Measurements from ENCODE around the gene HES2.
"Not testable (repeated sequence)": the region's sequence is repeated elsewhere in the genome, so short reads cannot be mapped to it uniquely, and the experiment has no call there.

HES2 gene

DNA sequence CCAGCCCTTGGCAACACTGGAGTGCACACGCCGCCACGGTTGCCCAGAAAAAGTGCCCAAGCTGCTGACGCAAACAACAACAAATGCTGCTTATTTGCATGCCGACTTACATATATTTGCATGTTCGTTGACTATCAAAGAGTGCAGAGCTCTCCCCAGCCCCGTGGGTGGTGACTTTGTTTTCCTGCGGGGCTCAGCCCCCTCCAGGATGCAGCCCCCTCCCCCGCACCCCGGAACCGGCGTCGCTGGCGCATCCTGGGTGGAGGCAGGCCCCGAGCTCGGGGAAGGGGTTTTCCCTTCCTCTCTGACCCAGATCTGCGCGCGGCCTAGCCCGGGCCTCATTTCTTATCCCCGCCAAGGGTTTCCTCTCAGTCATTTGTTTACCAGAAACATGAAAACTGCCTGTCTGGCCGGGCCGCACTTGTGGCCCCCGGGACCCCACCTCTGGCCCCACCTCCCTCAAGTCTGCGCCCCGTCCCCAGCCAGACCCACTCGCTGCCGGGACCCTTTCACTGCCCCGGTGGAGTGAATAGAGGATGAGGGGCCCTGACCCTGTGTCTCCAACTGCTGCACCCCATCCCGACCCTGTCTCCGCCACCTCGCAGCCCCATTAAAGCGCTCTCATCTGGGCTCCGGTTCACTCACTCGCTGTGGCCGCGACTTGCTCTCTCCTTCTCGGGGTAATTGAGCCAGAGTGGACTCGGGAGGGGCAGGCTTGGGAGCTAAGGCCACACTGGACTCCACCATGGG is 40.8 kb upstream of the HES2 start:
- H3K27ac ChIP-seq, result no peak overlapping the region

DNA sequence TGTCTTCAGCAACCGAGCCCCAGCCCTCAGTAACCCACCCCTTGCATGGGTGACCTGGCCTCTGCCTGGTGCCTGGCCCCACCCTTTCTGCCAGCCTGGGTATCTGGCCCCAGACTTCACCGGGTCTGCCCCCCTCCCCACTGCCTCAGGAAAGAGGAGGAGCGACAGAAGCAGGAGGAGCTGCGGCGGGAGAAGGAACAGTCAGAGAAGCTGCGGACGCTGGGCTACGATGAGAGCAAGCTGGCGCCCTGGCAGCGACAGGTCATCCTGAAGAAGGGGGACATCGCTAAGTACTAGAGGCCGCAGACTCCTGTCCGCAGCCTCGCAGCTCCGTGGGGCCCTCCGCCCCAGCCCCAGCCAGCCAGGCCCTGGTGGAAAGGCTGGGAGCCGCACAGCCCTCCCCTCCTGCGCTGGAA is 40.1 kb upstream of the HES2 start:
- no peak overlapping the region for H3K27ac ChIP-seq
- TF ChIP-seq, protein P1, sequence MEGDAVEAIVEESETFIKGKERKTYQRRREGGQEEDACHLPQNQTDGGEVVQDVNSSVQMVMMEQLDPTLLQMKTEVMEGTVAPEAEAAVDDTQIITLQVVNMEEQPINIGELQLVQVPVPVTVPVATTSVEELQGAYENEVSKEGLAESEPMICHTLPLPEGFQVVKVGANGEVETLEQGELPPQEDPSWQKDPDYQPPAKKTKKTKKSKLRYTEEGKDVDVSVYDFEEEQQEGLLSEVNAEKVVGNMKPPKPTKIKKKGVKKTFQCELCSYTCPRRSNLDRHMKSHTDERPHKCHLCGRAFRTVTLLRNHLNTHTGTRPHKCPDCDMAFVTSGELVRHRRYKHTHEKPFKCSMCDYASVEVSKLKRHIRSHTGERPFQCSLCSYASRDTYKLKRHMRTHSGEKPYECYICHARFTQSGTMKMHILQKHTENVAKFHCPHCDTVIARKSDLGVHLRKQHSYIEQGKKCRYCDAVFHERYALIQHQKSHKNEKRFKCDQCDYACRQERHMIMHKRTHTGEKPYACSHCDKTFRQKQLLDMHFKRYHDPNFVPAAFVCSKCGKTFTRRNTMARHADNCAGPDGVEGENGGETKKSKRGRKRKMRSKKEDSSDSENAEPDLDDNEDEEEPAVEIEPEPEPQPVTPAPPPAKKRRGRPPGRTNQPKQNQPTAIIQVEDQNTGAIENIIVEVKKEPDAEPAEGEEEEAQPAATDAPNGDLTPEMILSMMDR (conservative IDR thresholded peaks at IDR 0.05), result no peak

More for the DNA sequence above, 40.8 kb upstream of the HES2 start:
- TF ChIP-seq, protein P1 (conservative IDR thresholded peaks at IDR 0.05), result no peak

DNA sequence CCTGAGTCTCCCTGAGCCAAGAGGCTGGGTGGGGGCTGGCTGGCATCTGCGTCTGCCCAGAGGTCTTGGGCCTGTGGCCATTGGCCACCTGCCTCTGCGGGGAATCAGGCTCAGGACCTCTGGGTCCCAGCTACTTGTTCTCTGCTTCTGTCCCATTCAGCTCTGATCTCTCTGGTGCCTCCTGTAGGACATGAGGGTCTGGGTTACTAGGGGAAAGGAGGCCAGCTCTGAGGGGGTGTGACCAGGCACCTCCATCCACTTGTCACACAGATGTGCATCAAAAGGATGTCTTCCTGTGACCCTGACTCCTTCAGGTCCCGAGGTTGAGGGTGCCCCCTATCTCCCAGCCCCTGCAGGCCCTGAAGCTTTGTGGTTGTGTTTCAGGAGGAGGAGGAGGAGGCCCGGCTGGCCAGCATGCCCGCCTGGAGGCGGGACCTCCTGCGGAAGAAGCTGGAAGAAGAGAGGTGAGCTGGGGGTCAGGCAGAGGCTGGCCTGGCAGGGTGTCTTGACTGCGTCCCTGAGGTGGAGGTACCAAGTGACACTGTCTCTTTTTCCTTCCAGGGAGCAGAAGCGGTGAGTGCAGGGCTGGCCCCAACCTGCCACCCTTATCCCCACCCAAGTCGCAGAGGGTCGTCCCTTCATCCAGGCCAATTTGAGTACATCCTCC is 37.2 kb upstream of the HES2 start:
- H3K27ac ChIP-seq, result no peak overlapping the region
- TF ChIP-seq, protein P1 (conservative IDR thresholded peaks at IDR 0.05), result no peak

DNA sequence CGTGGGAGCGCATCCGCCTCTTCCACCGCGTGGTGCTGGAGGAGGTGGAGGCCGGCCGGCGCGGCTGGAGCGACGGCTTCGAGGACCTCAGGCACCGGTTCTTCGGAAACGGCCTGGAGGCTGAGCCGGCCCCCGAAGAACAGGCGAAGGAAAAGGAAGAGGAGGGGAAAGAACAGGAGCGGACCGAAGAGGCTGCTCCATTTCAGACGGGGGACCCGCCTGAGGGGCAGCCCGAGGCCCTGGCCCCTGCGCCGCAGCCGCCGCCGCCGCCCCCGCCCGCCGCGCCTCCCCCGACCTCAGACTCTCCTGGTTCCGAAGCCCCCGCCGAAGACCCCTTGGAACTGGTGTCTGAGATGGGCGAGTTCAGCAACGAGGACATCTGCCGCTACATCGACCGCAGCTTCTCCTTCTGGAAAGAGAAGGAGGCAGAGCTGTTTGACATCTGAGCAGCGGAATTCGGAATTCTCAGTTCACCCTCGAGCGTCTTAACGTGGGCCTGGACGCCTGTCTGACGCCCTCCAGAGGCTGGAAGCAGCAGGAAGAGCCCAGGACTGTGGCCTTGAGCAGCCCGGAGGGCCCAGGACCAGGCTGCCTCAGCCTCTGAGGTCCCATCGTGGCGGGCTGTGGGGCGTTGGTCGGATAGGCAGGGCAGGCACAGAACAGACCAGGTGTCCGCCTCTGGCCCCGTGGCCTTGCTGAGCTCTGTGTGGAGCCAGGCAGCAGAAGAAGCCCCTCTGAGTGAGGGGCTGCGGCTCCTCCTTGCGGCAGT is 36.2 kb upstream of the HES2 start:
- not testable (repeated sequence) for H3K27ac ChIP-seq

DNA sequence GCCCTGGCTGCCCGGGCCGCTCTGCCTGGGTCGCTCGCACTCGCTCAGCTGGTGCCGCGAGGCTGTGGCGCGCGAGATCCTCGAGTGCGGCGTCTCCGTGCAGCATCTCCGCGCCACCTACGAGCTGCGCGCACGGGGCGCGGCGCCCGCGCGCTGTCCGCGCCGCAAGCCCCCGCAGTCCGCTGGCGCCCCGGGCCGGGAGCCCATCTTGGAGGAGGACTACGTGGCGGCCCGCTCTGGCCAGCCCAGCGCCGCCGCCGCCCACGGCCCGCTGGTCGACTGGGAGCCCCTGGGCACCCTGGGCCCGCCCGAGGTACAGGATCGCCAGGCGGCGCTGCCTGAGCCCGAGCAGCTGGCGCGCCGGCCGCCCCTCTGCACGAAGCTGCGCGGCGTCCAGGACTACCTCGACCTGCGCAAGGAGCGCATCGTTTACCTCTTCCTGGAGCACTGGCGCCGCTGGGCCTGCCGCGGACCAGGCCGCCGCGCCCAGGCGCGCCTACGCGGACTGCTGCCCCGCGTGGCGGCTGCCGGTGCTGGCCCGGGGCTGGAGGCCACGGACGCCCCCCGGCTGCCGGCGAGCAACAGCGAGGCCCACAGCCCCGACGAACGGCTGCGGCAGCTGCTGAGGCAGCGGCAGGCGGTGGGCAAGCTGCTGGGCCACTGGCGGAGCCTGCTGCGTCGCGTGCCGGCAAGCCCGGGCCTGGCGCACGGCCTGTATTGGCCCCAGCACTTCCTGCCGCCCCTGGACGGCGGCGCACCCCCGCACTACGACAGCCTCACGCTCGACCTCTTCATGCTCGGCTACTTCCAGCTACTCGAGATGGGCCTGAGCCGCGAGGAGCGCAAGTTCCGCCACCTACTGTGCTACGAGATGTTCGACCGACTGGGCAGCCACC is 35.4 kb upstream of the HES2 start:
- TF ChIP-seq, protein P1 (conservative IDR thresholded peaks at IDR 0.05), result peak; percentile 68
- no peak overlapping the region for H3K27ac ChIP-seq

DNA sequence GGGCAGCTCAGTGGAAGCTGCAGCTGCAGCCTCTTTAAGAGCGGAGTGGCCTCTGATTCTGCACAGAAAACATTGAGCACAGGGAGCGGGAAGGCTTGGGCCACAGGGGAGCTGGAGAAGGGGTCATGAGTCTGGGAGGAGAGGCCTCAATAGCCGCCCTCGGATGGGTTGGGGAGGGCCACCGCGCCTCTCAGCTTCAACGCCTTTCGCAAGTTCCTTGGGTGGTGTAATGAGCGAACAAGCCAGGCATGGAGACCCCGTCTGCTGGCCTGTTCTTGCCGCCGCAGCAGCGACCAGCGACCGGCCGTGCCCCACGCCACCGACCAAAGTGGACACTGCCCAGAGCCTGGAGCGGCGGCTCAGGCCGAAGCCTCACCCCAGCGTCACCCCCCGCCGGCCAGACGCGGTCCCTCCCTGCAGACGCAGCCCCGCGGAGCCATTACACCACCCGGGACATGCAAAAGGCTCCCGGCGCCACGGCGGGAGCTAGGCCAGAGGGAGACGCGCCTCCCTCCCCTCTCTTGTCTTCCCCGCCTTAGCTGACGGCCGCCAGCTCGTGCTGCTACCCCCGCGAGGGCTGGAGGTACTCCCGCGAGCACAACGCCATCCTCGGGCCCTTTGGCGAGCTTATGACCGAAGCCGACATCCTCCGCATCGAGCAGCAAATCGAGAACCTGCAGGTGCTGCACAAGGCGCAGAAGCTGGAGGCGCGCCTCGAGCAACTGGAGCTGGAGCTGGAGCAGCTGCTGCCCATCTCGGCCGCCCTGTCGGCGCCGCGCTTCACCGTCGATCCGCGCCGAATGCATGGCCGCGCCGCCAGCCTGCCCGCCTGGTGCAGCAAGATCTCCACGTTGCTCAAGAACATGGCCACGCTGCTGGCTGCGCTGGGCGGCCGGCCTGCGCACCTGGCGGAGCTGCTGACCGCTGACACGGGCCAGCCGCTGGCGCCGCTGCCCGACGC is 34.5 kb upstream of the HES2 start:
- H3K27ac ChIP-seq, result not testable (repeated sequence)

DNA sequence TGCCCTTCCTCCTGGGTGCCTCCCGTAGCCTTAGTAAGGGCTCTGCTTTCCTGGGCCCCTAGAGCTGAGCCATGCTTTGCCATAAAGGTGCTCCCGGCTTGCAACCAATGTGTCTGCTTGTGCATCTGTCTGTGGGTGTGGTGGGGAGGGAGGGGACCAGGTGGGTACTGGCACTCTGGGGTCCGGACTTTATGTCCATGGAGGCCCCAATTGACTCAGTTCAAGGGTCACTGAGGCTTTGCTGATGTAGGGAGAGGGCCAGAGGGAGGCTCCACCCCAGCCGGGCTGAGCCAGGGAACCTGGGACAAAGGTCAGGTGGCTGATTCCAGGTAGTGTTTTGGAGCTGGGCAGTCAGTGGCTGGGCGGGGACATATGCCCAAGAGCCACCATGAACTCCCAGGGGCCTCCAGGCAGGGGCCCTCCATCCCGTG is 31.2 kb upstream of the HES2 start:
- H3K27ac ChIP-seq, result no peak overlapping the region
- TF ChIP-seq, protein P1 (conservative IDR thresholded peaks at IDR 0.05), result no peak

DNA sequence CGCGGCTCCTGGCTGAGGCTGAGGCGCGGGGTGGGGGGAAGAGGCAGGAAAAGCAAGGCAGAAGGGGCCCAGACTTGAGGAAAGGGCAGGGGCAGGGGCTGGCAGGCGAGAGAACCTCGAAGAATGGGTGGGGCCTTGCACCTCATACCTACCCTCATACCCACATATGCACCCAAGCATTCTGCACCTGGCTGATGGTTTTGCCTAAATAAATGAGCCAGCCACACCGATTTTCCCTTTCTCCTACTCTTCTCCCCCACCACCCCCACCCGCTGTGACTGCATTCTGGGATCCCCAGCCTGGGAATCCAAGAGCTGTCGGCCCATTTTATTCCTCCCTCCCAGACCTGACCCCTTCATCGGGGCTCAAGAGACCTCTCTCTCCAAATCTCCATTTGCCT is 30.8 kb upstream of the HES2 start:
- H3K27ac ChIP-seq, result not testable (repeated sequence)

Measured in VCaP (cell line).